ENCODE measurements around the gene PC.

DNA sequence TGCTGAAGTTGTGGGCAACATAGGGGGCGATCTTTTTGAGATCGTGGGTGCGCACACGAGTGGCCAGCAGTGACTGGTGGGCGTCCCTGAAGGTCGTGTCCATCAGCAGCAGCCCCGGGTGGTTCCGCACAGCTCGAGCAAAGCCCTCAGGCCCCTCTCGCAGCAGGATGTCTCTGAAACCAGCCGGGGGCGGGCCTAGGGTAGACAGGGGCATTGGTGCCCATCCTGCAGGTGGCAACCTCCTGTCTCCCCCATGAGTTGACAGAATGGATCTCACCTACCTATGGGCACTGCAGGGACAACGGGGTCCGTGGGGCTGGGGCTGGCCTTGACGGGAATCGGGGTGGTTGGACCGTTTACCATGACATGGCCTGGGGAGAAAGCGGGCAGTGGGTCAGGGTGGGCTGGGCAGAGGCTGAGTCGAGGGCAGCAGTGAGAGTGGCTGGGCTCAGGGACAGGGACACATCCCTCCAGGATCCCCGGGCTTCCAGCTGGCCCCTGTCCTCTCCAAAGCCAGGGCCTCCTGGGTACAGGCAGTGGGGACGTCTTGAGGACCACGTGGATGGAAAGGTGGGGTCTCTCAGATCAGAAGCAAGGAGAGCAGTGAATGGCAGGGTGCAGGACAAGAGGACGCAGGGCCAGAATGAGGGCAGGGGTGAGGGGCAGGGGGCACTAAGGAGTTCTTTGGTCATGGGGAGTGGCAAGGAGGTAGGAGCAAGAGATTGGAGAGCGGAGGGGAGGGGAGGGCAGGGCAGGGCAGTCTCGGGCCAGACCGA, 105.5 kb downstream of the PC start:
- TF ChIP-seq POLR2A (IDR thresholded peaks at IDR 0.05): no peak
- TF ChIP-seq, protein P1, sequence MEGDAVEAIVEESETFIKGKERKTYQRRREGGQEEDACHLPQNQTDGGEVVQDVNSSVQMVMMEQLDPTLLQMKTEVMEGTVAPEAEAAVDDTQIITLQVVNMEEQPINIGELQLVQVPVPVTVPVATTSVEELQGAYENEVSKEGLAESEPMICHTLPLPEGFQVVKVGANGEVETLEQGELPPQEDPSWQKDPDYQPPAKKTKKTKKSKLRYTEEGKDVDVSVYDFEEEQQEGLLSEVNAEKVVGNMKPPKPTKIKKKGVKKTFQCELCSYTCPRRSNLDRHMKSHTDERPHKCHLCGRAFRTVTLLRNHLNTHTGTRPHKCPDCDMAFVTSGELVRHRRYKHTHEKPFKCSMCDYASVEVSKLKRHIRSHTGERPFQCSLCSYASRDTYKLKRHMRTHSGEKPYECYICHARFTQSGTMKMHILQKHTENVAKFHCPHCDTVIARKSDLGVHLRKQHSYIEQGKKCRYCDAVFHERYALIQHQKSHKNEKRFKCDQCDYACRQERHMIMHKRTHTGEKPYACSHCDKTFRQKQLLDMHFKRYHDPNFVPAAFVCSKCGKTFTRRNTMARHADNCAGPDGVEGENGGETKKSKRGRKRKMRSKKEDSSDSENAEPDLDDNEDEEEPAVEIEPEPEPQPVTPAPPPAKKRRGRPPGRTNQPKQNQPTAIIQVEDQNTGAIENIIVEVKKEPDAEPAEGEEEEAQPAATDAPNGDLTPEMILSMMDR (IDR thresholded peaks at IDR 0.05): no peak
